Fibroblast of pulmonary artery (primary cell): ENCODE data around the gene ASTE1.
"Not testable (repeated sequence)": the region's sequence is repeated elsewhere in the genome, so short reads cannot be mapped to it uniquely, and the experiment has no call there.

Source experiments
- DNase-seq: peaks from one replicate; pipeline ENCODE4 v3.0.0-alpha.2; 2010; ENCODE audit warnings: low read depth
- H3K4me3 ChIP-seq: replicated peaks from 2 replicates; pipeline ENCODE4 v1.5.1; 2011; ENCODE audit warnings: low read depth, mild to moderate bottlenecking, control low read depth, low read length, moderate library complexity
- TF ChIP-seq, protein P1 (sequence below): IDR thresholded peaks from 2 replicates; pipeline ENCODE4 v1.5.1; 2011; ENCODE audit warnings: mild to moderate bottlenecking, control low read depth, low read length, inconsistent platforms; ENCODE audit errors: missing control alignments

Gene ASTE1

DNA sequence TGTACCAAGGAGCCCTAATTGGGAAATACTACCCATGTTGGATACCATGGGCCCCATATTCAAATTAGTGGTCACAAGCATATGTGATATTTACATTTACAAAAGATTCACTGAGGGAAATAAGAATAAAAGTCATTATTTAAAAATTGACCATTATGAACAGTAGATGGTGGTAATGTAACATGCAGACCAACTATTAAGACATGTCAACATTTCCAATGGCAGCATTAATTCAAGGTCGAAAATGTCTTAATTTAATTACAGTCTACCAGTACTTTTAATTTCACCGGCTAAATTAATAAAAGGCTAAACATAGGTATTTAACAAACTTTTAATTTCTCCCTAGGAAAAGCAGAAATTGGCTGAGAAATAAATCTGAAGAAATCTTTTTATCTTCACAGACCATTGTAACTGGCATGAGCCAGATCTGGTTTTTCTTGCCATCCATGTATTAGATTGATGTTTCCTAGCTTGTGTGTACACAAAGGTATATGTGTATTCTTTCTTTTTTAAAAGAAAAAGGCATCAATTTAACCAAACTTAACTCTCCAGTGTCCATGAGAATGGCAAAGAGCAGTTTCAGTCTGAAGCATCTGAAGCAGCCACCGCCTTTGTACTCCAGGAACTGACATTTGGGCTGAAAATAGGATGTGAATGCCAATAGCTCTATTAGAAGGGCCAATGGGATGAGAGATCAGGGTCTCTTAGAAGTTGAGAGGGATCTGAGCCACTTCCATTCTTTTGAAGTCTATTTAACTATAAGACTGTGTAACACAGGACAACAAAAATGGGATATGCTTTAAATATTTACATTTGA is 26.6 kb upstream of the ASTE1 start:
- TF ChIP-seq, protein P1, sequence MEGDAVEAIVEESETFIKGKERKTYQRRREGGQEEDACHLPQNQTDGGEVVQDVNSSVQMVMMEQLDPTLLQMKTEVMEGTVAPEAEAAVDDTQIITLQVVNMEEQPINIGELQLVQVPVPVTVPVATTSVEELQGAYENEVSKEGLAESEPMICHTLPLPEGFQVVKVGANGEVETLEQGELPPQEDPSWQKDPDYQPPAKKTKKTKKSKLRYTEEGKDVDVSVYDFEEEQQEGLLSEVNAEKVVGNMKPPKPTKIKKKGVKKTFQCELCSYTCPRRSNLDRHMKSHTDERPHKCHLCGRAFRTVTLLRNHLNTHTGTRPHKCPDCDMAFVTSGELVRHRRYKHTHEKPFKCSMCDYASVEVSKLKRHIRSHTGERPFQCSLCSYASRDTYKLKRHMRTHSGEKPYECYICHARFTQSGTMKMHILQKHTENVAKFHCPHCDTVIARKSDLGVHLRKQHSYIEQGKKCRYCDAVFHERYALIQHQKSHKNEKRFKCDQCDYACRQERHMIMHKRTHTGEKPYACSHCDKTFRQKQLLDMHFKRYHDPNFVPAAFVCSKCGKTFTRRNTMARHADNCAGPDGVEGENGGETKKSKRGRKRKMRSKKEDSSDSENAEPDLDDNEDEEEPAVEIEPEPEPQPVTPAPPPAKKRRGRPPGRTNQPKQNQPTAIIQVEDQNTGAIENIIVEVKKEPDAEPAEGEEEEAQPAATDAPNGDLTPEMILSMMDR, result peak; percentile 51
- DNase-seq, result peak; percentile 61
- H3K4me3 ChIP-seq, result no peak overlapping the region

DNA sequence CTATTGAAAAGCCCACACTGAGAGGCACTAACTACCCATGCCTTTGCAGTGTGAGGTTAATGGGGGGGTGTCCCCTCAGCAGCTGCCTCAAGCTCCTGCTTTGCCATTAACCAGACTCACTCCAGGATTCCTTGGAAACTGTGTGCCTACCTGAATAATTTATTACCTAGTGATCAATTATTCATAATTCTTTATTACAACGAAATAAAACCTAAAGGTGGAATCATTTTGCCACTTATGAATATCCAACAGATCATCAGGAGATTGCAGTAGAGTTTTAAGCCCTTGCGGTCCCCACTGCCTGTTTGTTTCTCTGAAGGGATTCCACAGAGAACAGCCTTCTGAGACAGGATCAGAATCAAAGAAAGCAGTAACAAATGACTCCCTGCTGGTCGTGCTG is 23.4 kb upstream of the ASTE1 start:
- TF ChIP-seq, protein P1, result no peak
- no peak for DNase-seq
- no peak overlapping the region for H3K4me3 ChIP-seq

DNA sequence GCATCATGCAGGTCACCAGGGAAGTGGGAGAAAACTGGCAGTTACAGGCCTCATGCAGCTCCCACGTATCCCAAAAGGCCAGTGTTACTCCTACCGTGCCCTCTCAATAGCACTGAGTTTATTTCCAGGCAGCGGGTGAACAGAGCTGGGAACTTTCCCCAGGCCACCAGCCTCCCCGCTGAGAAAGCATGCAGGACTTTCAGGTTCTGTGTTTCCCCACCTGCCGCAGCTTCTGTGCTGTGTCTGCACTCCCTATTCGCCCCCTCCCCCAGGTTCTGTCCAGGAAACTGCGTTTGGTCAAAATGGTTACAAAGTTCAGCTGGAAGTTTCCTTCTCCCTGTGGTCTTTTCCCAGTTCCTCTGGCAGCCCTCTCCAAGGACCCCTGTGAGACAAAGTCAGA is 21.4 kb upstream of the ASTE1 start:
- TF ChIP-seq, protein P1, result no peak
- no peak overlapping the region for H3K4me3 ChIP-seq
- no peak for DNase-seq

DNA sequence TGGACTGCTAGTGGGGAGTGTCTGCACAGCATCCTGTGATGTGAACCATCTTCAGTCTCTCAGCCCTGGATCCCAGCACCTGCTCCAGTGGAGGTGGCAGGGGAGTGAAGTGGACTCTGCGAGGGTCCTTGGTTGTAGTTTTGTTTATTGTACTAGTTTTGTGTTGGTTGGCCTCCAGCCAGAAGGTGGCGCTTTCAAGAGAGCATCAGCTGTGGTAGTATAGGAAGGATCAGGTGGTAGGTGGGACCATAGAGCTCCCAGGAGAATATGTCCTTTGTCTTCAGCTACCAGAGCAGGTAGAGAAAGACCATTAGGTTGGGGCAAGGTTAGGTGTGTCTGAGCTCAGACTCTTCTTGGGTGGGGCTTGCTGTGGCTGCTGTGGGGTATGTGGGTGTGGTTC is 21.0 kb upstream of the ASTE1 start:
- no peak for DNase-seq
- no peak overlapping the region for H3K4me3 ChIP-seq
- TF ChIP-seq, protein P1, result no peak

DNA sequence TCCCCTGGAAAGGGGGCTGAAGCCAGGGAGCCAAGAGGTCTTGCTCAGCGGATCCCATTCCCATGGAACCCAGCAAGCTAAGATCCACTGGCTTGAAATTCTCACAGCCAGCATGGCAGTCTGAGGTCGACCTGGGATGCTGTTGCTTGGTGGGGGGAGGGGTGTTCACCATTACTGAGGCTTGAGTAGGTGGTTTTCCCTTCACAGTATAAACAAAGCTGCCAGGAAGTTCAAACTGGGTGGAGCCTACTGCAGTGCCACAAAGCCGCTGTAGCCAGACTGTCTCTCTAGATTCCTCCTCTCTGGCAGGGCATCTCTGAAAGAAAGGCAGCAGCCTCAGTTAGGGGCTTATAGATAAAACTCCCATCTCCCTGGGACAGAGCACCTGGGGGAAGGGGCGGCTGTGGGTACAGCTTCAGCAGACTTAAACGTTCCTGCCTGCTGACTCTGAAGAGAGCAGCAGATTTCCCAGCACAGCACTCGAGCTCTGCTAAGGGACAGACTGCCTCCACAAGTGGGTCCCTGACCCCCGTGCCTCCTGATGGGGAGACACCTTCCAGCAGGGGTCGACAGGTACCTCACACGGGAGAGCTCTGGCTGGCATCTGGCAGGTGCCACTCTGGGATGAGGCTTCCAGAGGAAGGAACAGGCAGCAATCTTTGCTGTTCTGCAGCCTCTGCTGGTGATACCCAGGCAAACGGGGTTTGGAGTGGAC is 15.8 kb upstream of the ASTE1 start:
- DNase-seq, H3K4me3 ChIP-seq: not testable (repeated sequence)

DNA sequence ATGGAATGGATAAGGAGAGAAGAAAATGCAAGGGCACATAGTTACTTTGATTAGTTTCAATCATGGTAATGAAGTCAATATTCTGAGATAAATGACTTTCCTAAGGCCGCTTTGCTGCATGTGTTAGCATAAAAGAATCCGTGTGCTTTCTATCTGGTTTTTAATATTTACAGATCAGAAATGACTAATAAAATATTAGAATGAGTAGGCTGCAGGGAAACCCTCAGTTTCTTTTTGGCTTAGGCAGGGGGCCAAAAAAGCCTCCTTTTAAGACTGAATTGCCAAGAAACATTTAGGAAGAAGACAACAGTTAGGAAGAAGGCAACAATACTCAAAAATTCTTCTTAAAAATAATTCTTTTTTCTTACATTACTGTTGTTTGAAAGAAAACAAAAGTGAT is 11.7 kb upstream of the ASTE1 start:
- DNase-seq, result peak; percentile 25
- no peak overlapping the region for H3K4me3 ChIP-seq
- TF ChIP-seq, protein P1, result no peak

DNA sequence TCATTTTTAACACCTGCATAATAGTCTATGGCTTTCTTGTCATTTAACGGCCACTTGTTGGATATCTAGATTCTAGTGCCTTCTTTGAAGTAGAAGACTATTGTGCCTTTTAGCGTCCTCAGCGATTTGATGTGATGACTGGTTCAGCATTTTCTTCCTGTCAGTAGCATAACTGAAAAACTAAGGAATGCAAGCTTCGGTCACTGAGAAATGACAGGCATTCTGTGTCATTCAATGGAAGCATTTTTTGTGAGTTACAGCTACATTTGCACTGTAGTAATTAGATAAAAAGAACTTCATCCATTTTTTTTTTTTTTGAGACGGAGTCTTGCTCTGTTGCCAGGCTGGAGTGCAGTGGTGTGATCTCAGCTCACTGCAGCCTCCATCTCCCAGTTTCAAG is 10.4 kb upstream of the ASTE1 start:
- H3K4me3 ChIP-seq, result no peak overlapping the region
- DNase-seq, result peak; percentile 14
- TF ChIP-seq, protein P1, result no peak
